ENCODE measurements around the gene HOXA4.

Gene HOXA4

DNA sequence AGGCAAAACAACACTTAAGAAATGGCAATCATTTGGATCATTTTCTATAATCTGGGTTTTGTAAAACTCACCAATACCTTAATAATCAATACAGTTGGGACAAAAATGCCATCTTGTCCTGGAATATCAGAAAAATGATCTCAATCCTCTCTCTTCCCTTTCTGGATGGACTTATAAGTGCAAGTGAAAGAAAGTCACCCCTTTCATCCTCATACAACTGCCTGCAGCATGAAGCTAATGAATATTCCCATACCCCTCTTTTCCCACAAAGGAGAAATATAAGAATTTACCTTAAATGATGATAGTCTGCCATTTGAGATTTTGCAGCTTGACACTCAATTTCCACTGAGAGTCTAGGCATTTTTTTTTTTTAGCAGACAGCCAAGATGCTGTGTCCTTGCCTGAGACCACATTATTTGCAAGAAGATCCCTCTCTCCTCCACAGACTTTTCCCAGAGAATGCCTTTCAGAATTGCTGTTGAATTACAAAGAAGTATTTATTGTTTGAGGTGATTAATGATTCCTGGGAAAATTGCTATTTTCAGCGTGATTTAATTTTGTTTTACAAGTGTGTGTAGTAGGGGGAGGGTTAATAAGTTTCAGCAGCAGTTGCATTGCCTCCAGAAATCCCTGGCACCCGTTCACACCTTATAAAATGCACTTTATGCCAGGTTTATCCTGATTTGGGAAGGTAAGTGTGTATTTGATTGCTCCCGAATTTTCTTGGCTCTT lies 3.8 kb downstream of the HOXA4 start:
- no peak for TF ChIP-seq Cebpa-rat (IDR thresholded peaks at IDR 0.05)
- Histone ChIP-seq H3K27me3 (no peaks in the 10 kb centered on the region; a peak in 1 of 22 replicates), H4K20me1 (no peaks in the 10 kb centered on the region)

DNA sequence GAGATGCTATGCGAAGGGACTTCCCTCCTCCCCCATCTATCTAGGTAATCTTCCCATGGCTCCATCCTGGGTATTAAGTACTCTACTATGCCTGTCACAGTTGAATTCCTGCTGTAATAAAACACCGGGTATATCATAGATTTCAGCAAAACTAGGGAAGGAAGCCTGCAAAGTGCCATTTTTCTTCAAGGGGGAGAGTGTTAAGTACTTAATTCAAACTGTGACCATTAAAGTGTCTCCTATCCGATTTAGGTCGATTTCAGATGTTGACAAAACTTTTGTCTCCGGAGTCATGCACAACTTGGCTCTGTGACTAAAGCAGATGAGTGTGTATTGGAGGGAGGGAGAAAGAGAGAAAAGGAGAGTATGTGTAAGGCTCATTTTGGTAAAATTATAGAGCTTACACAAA lies 4.6 kb downstream of the HOXA4 start:
- Histone ChIP-seq H3K27ac (no peak overlapping the region), H3K4me2 (no peak overlapping the region), H3K27me3 (no peaks in the 10 kb centered on the region; a peak in 1 of 22 replicates), H3K9me3 (replicated peaks in 1 of 11) (peaks cover 19 to 43% (median 32%) of the 10 kb centered on the region in 11 experiments), H4K20me1 (no peaks in the 10 kb centered on the region), H3K4me3 (no peak overlapping the region), H3K4me1 (no peaks in the 10 kb centered on the region), H3K9ac (no peak overlapping the region), H3K36me3 (no peaks in the 10 kb centered on the region; a peak in 1 of 22 replicates)
- no peak for TF ChIP-seq Cebpa-rat (IDR thresholded peaks at IDR 0.05)

More for the DNA sequence above, 3.8 kb downstream of the HOXA4 start:
- no peaks in the 10 kb centered on the region for H3K4me1 ChIP-seq
- peaks cover 21 to 46% (median 38%) of the 10 kb centered on the region in 11 experiments for H3K9me3 ChIP-seq (replicated peaks in 1 of 11)
- no peak overlapping the region for H3K4me3 ChIP-seq
- H3K36me3 ChIP-seq = no peaks in the 10 kb centered on the region; a peak in 1 of 22 replicates
- no peak overlapping the region for H3K27ac ChIP-seq
- H3K9ac ChIP-seq = no peak overlapping the region
- no peak overlapping the region for H3K4me2 ChIP-seq

DNA sequence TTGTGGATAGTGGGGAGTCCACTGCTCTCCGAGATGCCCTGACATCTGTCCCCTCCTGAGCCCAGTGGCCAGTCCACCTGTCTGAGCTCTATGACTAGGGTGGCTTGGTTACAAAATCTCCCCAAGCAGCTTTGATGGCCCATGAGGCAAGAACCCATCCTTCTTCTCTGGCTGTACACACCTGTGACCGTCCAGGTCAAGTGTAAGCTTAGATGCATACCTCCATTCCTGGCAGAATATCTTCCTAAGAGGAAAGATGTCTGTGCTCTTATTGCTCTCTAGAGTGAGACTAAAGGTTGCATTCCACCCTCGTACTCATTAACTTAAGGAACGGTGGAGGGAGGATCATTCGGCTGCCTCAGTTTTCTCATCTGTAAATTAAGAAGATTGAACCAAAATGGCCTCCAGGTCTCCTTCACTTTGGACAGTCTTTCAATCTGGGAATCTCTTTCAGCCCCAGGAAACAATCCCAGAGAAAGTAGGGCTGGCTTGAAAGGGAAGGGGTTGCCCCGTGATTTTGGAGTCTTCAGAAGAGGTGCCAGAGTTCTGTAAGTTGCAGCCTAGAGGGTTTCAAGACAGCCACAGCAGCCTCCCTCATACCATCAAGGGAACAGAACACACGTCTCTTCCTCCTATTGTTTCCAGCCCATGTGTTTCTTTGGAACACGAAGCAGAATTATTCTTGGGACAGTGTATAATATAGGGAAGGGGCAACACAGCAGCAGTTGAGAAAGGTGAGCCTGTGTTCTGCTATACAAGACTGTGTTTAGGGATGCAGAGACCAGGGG lies 5.5 kb downstream of the HOXA4 start:
- TF ChIP-seq Cebpa-rat (IDR thresholded peaks at IDR 0.05) = no peak
- Histone ChIP-seq H3K36me3 (no peaks in the 10 kb centered on the region), H3K9me3 (replicated peaks in 1 of 11) (peaks cover 10 to 34% (median 23%) of the 10 kb centered on the region in 11 experiments), H3K27ac (no peak overlapping the region), H3K9ac (no peak overlapping the region), H4K20me1 (no peaks in the 10 kb centered on the region), H3K4me2 (no peak overlapping the region), H3K4me3 (no peak overlapping the region), H3K27me3 (no peaks in the 10 kb centered on the region; a peak in 1 of 22 replicates), H3K4me1 (no peaks in the 10 kb centered on the region)

DNA sequence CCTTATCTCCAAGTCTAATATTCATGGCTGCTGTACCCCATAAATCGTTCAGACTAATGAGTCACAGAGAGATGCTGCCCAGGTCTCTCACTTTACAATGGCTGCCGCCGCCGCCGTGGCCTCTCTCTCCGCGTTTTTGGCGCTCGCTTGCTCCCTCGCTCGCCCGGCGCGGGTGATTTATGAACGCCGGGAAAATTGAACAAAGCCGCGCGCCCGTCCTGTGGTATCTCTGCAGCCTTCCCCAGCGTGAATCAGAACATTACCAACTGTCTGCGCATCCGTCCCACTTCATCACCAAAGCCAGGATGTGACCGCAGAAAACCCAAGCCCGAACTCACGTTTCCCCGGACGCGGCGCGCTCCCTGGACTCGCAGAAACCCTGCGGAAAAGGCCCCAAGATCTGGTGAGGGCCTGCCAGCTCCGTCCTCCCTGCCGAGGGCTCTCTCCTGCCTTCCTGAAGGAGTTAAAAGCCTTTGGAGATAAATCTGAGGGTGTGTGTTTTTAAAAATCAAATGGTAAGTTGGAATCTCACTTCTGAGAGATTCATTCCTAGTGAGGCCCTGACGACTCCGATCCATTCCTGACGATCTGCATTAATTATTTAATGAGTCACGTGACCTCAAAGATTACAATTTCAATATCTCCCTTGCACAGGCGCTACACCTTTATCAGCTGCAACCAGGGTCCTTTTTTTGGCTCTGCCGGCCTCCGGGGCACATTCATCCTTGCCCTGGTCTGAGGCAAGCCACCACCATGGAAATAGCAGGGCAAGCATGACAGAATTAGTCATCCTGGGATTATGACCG lies 6.3 kb downstream of the HOXA4 start:
- no peaks in the 10 kb centered on the region for H3K4me1 ChIP-seq
- H3K9ac ChIP-seq = no peak overlapping the region
- no peak overlapping the region for H3K27ac ChIP-seq
- no peak overlapping the region for H3K4me3 ChIP-seq
- no peak overlapping the region for H3K4me2 ChIP-seq
- no peaks in the 10 kb centered on the region for H4K20me1 ChIP-seq
- no peak for TF ChIP-seq Cebpa-rat (IDR thresholded peaks at IDR 0.05)
- H3K9me3 ChIP-seq (replicated peaks in 1 of 11) = peaks cover 2 to 26% (median 15%) of the 10 kb centered on the region in 11 experiments; a peak in 20 of 22 replicates
- H3K36me3 ChIP-seq = no peaks in the 10 kb centered on the region
- H3K27me3 ChIP-seq = no peaks in the 10 kb centered on the region; a peak in 1 of 22 replicates

DNA sequence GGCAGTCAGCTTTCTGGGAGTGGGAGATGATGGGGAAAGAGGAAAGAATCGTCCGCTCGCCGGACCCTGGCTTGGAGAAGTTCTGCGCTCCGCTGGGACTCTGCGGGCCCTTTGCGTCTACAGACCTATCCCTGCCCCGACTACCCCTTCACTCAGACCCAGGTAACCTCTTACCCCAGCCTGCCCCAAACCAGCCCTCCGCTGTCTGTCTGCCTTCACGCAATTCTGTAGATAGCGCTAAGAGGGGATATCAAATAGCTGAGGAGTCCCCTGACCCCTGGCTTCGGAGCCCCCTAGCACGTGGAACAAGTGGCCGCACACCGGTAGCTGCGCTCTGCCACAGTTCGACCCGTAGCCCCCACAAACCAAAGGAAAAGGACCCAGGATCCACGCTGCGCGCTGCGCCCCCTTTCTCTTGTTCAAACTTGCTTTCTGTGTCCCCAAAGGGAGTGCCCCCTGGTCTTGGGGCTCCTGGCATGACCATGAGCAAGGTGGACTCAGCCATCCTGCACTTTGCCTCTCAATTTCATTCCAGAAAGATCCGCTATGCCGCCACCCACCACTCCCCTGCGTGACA lies 7.0 kb downstream of the HOXA4 start:
- TF ChIP-seq Cebpa-rat (IDR thresholded peaks at IDR 0.05) = no peak
- no peaks in the 10 kb centered on the region; a peak in 1 of 22 replicates for H3K27me3 ChIP-seq
- H3K36me3 ChIP-seq = no peaks in the 10 kb centered on the region
- no peaks in the 10 kb centered on the region for H3K4me1 ChIP-seq
- peaks cover 0 to 19% (median 10%) of the 10 kb centered on the region in 11 experiments; a peak in 11 of 22 replicates for H3K9me3 ChIP-seq (replicated peaks in 1 of 11)
- H3K9ac ChIP-seq = no peak overlapping the region
- H3K4me2 ChIP-seq = no peak overlapping the region
- H3K27ac ChIP-seq = no peak overlapping the region
- H3K4me3 ChIP-seq = no peak overlapping the region
- H4K20me1 ChIP-seq = no peaks in the 10 kb centered on the region

DNA sequence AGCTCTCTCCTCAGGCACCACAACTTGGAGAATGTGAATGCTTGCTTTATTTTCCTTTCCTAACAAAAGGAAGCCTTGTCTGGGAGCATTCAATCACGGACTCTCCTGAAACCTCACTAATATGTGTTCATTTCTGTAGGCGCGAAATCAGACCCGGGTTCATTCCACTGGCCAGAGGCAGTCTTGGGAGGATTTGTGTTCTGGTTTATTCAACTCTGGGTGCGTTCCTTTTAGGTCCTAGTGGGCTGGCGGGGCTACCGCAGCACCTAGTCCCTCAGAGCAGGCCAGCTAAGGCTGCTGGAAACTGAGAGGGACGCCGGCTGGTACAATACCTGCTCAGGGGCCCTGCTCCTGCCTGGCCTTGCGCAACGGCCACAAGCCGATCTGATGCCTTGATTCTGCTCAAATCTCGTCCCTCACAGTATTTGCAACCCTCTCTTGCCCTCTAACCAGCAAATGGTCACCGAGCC lies 7.5 kb downstream of the HOXA4 start:
- Histone ChIP-seq H3K4me3 (no peak overlapping the region), H4K20me1 (no peaks in the 10 kb centered on the region), H3K9me3 (replicated peaks in 1 of 11) (peaks cover 0 to 19% (median 10%) of the 10 kb centered on the region in 11 experiments; a peak in 10 of 22 replicates), H3K9ac (no peak overlapping the region), H3K27me3 (no peaks in the 10 kb centered on the region; a peak in 1 of 22 replicates), H3K4me2 (no peak overlapping the region), H3K27ac (no peak overlapping the region), H3K36me3 (no peaks in the 10 kb centered on the region), H3K4me1 (no peaks in the 10 kb centered on the region)
- TF ChIP-seq Cebpa-rat (IDR thresholded peaks at IDR 0.05) = 0 out of 22 replicates have a peak, but pooled peaks of 1 of the 11 experiments have one; percentile 7

DNA sequence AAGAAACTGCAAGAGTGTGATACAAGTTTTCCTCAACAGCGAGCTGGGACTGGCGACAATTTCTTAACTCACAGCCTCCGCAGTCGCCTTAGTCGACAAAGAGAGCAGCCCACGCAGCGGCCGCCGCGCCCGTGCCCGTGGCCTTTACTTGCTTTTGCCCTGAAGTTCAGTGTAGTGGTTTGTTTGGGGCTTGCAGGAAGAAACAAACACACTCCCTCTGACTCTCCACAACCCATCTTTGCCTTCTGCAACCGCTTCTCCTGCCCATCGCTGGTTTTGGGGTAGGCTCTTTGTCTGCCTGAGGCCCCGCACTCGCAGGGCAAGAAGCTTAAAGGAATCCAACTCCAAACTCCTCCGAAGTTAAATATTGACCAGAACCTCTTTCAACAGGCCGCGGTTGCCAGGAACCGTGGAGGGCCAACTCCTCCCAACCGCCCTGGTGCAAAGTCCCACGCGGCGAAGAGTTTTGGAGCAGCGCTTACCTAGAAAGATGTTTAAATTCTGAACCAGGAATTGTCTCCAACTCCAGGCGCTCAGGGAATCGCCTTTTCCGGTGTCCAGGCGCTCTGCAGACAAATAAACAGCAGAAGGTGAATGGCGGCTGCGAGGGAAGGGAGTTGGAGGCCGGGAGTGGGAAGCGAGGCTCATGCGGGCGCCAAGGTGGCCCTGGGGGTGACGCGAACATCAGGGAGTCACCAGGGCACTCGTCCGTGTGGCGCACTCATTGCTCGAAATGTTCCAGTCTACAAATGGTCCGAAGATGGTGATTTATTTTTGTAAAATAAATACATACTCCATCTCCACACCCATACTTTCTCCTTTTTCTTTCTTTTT lies 8.3 kb downstream of the HOXA4 start:
- Histone ChIP-seq H3K27me3 (no peaks in the 10 kb centered on the region; a peak in 1 of 22 replicates), H3K4me1 (no peaks in the 10 kb centered on the region), H3K4me3 (no peak overlapping the region), H3K9me3 (replicated peaks in 1 of 11) (peaks cover 0 to 19% (median 10%) of the 10 kb centered on the region in 11 experiments; a peak in 10 of 22 replicates), H3K27ac (no peak overlapping the region), H3K36me3 (no peaks in the 10 kb centered on the region), H3K9ac (no peak overlapping the region), H4K20me1 (no peaks in the 10 kb centered on the region), H3K4me2 (no peak overlapping the region)
- TF ChIP-seq Cebpa-rat (IDR thresholded peaks at IDR 0.05) = no peak

DNA sequence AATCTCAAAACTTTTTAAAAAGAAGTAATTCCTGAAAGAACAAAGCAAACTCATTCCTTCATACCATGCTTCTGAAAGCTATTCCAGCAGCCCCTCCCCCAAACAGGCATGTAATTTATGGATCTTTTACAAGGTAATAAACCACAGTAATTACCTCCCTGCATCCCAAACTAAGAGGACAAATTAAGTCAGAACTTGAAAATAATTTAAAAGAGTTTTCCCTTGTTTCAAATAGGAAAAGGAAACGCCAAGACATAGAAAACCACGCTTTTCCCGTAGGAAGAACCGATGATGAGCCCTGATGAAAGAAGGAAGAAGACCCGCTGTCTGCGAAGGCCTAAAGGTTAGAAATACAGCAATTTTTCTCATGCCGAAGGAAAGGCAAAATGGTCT lies 8.9 kb downstream of the HOXA4 start:
- peaks cover 0 to 19% (median 10%) of the 10 kb centered on the region in 11 experiments; a peak in 10 of 22 replicates for H3K9me3 ChIP-seq (replicated peaks in 1 of 11)
- H3K4me2 ChIP-seq = no peak overlapping the region
- no peak overlapping the region for H3K9ac ChIP-seq
- H3K4me1 ChIP-seq = no peaks in the 10 kb centered on the region
- no peak for TF ChIP-seq Cebpa-rat (IDR thresholded peaks at IDR 0.05)
- no peak overlapping the region for H3K4me3 ChIP-seq
- H3K36me3 ChIP-seq = no peaks in the 10 kb centered on the region
- H4K20me1 ChIP-seq = no peaks in the 10 kb centered on the region
- no peaks in the 10 kb centered on the region for H3K27me3 ChIP-seq
- no peak overlapping the region for H3K27ac ChIP-seq
